ENCODE data around the gene TMEM273.

- TF ChIP-seq CTCF (IDR thresholded peaks at IDR 0.05) (no peak), POLR2AphosphoS5 (IDR thresholded peaks at IDR 0.05) (no peak), POLR2A (IDR thresholded peaks at IDR 0.05) (no peak), EP300 (IDR thresholded peaks at IDR 0.05) (no peak)
Observed at GRCh38 chr10:49139028-49139845, 49.0 kb downstream of the TMEM273 start.

All from stomach (tissue), 4 donors.